Measurements from ENCODE around the gene RNF17.

- TF ChIP-seq TEAD4 (IDR thresholded peaks at IDR 0.05) = no peak
- no peak for TF ChIP-seq TCF12 (IDR thresholded peaks at IDR 0.05; ENCODE audit: low read depth)
- no peak for TF ChIP-seq RAD21 (IDR thresholded peaks at IDR 0.05; ENCODE audit: low read depth)
- TF ChIP-seq FOXM1 (IDR thresholded peaks at IDR 0.05; ENCODE audit: borderline replicate concordance, low read depth) = no peak
Measured at GRCh38 chr13:24897293-24897692, 133.3 kb downstream of the RNF17 start.

Data from Ishikawa (cell line).